Kidney capillary endothelial cell (primary cell): Measurements from ENCODE around the gene CACNG7.
A peak's percentile ranks its signal among the peaks of the same experiment; 100 is the strongest.
"Not testable (repeated sequence)": the region's sequence is repeated elsewhere in the genome, so short reads cannot be mapped to it uniquely, and the experiment has no call there.

Experiments
- DNase-seq: peaks from one replicate; pipeline ENCODE4 v3.0.0-alpha.2; 2018; ENCODE audit warnings: low spot score

Gene CACNG7, protein sequence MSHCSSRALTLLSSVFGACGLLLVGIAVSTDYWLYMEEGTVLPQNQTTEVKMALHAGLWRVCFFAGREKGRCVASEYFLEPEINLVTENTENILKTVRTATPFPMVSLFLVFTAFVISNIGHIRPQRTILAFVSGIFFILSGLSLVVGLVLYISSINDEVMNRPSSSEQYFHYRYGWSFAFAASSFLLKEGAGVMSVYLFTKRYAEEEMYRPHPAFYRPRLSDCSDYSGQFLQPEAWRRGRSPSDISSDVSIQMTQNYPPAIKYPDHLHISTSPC

DNA sequence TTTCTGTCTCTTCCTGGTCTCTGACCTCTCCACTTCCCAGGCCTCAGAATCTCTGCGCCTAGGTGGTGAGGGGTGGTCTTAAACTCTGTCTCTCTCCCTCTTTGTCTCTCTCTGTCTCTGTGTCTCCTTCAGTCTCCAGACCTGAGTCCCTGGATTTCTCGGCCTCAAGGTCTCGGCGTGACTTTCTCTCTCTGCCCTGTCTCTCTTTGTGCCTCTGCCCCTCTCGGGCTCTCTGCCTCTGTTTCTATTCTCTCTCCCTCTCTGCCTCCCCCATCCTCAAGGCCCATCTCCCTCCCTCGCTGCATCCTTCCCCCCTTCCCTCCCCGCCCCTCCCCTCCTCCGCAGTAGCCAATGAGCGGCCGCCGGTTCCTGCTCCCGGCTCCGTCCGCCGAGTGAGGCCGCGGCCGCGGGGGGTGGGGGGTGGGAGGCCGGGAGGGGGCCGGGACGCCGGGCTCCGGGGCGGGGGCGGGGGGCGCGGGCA lies at the start of gene CACNG7:
TSS of gene CACNG7 (plus strand) at position 344 of the 481 bp plus-strand sequence. CDS start 3,554 bp downstream, outside the sequence.
- DNase-seq, result no peak

DNA sequence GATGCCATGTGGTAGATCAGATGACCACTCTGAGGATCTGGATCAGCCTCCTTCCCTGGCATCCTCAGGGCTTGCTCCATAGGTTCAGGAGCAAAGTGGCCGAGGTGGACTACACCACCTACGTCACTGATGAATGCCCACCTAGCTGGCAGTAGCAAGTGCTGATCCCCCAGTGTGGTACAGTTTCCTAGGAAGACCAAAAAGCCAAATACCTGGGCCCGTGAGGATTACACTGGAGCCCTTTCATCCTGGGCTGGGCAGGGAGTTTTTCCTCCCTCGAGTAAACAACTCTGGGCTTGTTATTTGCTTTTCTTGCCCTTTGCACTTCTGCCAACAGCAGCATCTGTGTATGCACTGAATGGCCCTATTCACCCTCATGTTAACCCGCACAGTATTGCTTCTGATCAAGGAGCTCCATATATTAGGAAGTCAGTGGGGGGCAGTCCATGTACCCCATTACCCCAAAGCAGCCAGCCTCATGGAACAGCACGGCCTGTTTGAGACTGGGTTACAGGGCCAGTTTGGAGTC lies 44.7 kb upstream of the CACNG7 start:
- DNase-seq, result no peak

DNA sequence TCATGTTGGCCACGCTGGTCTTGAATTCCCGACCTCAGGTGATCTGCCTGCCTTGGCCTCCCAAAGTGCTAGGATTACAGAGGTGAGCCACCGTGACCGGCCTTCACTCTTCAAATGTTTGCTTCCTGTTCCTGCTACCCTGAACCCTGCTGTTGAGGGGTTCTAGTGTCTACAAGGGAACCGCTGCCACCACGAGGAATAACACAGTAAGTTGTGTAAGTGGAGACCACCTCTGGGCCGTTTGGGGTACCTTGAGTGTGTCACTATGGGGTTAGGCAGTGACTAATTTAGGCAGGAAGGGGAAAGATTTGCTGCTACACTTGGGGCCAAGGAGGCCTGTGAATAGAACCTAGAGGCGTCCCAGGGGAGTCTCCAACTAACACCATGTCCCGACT lies 43.6 kb upstream of the CACNG7 start:
- no peak for DNase-seq

DNA sequence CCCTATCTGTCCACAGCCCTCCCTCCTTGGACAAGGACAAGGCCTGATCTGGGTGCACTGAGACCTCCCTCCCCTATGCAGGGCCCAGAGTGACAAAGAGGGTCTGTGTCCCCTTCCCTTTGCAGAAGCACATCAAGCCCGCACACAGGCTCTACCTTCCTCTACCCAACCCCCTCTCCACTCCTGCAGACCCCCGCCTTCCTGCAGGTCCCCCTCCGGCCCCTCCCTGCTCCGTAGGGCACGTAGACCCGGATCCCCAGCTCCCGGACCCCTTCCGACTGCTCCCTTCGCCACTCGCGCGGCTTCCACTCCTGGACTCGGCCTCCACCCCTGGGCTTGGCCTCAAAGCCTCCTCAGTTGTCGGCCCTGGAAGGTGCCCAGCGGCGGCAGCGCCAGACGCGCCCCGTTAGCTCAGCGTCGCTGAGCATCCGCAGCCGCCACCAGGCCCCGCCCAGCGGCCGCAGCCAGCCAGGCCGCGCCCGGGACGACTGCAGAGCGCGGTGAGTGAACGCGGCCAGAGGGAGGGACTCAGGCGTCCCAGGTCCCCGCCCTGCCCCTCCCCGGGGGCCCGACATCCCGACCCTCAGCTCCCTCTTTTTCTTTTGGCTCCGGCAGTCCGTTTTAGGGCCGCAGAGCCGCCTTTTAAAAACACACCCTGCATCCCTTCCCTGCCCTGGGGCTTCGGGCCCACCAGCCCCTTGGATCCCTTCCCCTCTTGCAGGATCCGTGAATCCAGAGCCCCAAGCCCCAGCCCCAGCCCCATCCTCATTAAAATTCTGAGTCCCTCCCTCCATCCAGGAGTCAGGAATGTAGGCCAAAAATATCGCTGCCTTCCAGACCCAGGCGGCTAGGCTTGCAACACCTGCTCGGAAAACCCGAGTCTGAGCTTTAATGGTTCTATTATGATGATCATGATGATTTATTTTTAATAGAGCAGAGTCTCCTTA lies 42.9 kb upstream of the CACNG7 start:
- no peak for DNase-seq

DNA sequence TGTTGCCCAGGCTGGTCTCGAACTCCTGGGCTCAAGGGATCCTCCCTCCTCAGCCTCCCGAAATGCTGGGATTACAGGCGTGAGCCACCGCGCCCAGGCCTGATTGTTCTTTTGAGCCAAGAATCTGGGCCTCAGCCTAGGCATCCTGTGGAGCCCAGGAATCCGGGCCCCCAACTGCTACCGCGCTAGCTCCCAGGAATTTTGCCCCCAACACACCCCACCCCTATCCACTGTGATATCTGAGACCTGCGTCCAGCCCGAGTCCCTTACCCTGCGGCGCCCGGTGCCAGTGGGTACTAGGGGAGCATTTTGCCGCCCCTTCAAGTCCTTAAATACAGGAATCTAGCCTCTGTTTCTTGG lies 42.2 kb upstream of the CACNG7 start:
- no peak for DNase-seq

DNA sequence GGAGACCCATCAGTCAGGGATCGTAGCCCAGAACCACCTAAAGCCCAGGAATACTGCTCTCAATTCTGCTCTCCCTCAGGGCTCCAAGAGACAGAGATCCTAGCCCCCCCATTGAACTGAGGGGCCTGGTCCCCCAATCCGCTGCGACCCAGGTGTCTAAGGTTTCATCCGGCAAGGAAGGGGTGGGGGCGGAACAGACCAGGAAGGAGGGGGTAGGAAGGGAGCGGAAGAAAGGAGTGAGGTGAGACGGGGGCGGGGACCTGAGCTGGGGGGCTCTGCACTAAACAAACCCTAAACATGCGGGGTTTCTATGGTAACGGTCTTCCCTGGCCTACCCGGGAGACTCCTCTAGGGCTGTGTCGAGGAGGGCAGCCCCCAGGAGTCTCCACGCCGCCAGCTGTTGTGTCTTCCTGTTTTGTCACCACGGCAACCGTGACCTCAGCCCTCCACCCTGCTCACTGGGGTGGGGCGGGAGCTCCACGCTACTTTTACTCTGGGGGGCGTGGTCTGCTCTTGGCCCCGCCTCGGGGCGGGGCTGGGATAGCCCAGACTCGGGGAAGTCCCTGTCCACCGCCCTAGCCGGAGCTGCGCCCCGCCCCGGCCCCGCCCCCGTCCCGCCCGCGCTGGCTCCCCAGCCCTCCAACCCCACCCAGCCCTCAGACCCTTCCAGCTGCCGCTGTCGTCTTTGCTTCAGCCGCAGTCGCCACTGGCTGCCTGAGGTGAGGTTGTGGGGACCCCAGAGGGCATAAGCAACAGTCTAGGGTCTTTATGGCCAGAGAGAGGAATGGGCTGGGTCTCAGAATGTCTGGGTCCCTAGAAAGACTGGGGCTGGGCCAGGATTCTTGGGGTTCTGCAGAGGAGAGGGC lies 41.6 kb upstream of the CACNG7 start, which contains the start of gene MYADM:
TSS of gene MYADM (plus strand) at position 659 of the 866 bp plus-strand sequence. CDS start 5,647 bp downstream, outside the sequence.
- peak; percentile 99 for DNase-seq

DNA sequence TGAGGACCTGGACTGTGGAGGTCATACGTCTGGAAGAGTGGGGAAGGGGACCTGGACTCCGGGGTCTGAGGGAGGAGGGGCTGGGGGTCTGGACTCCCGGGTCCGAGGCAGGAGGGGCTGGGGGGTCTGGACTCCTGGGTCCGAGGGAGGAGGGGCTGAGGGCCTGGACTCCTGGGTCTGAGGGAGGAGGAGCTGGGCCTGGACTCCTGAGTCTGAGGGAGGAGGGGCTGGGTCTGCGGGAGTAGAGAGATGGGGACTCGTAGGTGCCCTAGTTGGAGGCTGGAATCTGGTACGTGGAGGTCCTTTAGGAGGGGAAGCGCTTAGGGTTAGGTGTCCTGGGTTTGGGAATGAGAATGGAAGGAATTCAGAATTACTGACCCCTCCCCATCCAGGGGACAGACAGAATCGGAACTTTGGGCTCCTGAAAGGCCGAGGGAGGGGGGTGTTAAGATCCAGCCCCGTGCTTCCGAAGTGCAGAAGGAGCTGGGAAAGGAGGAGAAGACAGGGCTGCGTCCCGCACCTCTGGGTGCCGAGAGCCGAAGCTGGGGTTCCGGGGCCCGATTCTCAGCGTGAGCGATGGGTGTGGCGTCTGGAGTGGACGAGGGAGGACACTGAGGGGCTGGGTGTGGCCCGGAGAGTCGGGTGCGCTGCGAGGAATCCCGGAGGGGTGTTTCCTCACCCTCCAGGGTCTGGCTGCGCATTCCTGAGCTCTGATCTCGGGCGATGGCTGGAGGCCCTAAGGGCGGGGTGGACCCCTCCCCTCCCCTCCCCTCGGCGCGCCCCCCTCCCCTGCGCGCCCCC lies 40.8 kb upstream of the CACNG7 start:
- DNase-seq, result no peak

DNA sequence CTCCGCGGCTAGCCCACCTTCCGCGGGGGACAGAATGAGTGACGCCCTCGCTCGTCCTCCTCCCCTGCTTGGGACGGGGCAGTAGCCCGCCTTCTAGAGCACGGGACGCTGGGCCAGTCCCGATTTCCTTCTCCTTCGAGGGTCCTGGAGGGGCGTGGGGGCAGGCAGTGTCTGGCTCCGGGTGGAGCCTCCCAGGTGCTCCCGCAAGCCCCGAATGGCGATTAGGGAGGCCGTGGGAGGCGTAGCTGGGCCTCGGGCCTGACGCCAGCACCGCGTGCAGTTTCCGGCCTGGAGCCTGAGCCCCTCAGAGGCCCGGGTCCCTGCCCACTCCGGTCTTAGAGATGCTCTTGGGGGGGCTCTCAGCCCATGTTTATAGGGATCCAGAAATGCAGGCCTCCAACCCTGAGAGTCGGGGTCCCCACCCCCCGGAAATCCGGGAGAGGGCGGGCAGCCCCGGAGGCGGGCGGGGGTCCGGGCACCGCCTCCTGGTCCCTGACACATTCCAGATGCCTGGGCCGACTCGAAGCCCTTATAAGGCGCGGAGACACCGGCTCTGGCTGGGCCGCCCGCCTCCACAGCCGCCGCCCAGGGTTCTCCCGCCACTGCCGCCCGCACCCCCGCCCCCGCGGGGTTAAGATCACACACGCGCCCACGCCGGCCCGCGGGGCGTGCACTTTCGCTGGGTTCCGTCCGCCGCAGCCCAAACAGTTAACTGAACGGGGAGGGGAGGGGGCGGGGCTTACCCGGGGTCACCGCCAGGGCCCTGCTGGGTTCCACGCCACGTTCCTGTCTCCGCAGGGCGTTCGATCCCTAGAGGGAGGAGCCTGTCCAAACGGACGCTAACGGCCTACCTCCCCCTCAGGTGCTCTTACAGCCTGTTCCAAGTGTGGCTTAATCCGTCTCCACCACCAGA lies 39.9 kb upstream of the CACNG7 start:
- DNase-seq, result peak; percentile 86

DNA sequence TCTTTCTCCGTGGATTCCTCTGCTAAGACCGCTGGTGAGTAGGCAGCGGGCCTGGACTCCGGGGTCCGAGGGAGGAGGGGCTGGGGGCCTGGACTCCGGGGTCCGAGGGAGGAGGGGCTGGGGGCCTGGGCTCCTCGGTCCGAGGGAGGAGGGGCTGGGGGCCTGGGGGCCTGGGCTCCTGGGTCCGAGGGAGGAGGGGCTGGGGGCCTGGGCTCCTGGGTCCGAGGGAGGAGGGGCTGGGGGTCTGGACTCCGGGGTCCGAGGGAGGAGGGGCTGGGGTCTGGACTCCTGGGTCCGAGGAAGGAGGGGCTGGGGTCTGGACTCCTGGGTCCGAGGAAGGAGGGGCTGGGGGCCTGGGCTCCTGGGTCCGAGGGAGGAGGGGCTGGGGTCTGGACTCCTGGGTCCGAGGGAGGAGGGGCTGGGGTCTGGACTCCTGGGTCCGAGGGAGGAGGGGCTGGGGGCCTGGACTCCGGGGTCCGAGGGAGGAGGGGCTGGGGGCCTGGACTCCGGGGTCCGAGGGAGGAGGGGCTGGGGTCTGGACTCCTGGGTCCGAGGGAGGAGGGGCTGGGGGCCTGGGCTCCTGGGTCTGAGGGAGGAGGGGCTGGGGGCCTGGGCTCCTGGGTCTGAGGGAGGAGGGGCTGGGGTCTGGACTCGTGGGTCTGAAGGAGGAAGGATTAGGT lies 39.1 kb upstream of the CACNG7 start:
- DNase-seq, result not testable (repeated sequence)

DNA sequence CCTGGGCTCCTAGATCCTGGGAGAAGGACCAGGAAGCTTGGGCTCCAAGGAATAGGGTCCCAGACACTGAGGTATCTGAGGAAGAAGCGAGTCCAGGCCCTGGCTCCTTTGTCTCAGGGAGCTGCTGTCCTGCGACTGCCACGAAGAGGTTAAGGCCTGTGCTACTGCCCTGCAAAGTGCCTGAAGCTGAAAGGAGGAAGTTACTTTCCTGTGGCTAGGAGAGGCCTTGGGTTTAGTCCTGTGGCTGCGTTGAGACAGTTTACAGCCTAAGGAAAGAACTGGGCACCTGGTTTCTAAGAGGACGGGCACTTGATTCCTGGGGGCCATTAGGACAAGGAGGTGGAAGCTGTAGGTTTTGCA lies 38.6 kb upstream of the CACNG7 start:
- no peak for DNase-seq

DNA sequence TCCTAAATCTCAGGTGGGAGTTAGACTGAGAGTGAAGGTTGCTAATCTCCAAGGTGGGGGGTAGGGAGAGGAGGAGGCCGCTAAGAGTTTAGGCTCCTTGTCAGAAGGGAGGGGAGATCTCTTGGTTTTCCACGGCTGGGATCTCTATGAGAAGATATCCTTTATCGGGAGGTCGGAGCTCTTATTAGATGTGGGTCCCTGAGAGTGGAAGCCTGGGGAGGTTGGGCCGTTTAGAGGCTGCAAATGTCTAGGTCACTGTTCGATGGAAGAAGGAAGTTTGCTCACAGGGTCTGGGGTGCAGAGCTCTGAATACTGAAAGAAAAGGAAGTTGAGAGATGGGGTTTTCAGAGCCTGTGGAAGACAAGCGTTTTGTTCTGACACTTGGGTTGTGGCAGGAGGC lies 37.6 kb upstream of the CACNG7 start:
- no peak for DNase-seq

DNA sequence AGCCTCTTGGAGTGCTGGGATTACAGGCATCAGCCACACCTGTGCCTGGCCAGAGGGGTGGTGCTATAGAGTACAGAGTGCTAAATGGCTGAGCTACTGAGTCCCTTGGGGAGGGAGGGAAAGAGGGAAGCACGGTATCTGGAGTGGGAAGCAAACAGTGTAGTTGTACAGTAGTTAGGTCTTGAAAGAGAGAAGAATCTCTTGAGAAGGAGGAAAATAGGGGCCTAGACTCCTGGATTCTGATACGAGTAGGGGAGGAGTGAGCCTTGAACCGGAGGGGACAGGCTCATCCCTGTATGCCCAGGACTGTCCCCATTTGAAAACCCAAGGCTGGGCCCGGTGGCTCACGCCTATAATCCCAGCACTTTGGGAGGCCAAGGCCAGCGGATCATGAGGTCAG lies 36.3 kb upstream of the CACNG7 start:
- no peak for DNase-seq

DNA sequence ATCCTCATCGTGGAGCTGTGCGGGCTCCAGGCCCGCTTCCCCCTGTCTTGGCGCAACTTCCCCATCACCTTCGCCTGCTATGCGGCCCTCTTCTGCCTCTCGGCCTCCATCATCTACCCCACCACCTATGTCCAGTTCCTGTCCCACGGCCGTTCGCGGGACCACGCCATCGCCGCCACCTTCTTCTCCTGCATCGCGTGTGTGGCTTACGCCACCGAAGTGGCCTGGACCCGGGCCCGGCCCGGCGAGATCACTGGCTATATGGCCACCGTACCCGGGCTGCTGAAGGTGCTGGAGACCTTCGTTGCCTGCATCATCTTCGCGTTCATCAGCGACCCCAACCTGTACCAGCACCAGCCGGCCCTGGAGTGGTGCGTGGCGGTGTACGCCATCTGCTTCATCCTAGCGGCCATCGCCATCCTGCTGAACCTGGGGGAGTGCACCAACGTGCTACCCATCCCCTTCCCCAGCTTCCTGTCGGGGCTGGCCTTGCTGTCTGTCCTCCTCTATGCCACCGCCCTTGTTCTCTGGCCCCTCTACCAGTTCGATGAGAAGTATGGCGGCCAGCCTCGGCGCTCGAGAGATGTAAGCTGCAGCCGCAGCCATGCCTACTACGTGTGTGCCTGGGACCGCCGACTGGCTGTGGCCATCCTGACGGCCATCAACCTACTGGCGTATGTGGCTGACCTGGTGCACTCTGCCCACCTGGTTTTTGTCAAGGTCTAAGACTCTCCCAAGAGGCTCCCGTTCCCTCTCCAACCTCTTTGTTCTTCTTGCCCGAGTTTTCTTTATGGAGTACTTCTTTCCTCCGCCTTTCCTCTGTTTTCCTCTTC lies 35.1 kb upstream of the CACNG7 start:
- no peak for DNase-seq

DNA sequence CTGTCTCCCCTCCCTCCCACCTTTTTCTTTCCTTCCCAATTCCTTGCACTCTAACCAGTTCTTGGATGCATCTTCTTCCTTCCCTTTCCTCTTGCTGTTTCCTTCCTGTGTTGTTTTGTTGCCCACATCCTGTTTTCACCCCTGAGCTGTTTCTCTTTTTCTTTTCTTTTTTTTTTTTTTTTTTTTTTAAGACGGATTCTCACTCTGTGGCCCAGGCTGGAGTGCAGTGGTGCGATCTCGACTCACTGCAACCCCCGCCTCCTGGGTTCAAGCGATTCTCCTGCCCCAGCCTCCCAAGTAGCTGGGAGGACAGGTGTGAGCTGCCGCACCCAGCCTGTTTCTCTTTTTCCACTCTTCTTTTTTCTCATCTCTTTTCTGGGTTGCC lies 34.5 kb upstream of the CACNG7 start:
- DNase-seq, result no peak

DNA sequence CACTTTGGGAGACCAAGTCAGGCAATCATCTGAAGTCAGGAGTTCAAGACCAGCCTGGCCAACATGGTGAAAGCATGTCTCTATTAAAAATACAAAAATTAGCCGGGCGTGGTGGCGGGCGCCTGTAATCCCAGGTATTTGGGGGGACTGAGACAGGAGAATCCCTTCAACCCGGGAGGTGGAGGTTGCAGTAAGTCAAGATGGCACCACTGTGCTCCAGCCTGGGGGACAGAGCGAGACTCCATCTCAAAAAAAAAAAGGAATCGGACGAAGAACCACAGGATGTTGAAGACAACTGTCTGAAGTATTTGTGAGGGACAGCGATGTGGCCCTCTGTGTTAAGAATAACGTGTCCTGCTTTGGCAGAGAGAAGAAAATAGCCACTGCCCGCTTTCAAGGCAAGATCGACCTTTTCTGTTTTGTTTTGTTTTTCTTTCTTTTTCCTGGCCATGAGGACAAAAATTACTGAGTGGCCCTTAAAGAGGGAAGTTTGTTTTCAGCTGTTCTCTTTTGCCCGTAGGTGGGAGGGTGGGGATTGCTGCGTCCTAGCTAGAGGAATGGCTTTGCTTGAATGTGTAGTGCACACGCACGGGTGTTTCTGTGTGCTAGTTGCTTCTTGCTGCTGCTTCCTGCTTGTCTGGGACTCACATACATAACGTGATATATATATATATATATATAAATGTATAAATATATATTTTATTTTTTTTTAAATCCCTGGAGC lies 33.3 kb upstream of the CACNG7 start:
- no peak for DNase-seq

DNA sequence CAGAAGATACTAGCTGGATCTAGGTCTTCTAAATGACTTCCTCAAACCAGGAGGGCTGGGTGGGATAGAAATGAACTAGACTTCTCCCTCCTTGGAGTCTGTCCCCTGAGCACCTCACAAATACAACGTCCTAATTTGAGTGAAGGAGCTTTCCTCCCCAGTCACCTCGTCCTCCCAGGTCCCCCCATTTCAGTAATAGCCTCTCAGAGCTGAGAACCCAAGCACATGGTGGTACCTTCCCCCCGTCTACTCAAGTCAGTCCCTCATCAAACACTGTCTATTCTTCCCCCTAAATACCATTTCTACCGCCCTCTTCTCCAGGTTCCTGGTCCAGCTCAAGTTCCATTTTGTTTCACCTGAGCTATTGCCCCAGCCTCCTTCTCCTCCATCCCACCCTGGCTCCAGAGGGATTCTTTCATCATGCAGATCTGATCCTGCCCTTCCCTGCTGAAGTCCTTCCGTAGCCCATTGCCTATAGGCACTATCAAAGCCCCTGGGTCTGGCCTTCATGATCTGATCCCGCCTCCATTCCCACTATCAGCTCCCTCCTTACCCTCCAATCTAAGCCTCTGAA lies 32.3 kb upstream of the CACNG7 start:
- DNase-seq, result no peak

DNA sequence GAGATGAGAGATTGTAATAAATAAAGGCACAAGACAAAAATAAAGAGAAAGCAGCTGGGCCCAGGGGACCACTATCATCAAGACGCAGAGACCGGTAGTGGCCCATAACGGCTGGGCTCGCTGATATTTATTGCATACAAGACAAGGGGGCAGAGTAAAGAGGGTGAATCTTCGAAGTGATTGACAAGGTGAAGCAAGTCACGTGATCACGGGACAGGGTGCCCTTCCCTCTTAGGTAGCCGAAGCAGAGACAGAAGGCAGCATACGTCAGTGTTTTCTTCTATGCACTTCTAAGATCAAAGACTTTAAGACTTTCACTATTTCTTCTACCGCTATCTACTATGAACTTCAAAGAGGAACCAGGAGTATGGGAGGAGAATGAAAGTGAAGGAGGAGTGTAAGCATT lies 31.7 kb upstream of the CACNG7 start:
- no peak for DNase-seq

DNA sequence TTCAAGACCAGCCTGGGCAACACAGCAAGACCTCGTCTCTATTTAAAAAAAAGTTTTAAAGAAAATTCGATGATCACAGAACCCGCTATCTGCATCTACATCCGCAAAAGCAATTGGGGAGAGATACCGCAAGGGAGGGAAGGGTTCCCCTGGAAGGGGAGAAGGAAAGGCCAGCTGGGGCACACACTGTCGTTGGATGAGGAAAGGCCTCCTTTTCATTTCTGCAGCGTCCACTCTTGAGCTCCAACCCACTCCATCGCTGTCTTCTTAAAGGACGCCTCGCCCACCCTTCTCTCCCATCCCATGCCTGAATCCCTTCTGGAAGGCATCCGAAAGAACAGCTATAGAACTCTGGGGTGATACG lies 30.3 kb upstream of the CACNG7 start:
- no peak for DNase-seq
